C4-2B (cell line): ENCODE data around the gene CD28.

Source experiments
- ZFX ChIP-seq: fragments of 450-650 bp; IDR thresholded peaks from 2 replicates; pipeline ENCODE4 v1.6.1; 2017
- TF ChIP-seq, protein P1 (sequence below): fragments of 450-650 bp; conservative IDR thresholded peaks from 2 replicates; pipeline ENCODE4 v1.5.1; 2017; ENCODE audit warnings: mild to moderate bottlenecking

DNA sequence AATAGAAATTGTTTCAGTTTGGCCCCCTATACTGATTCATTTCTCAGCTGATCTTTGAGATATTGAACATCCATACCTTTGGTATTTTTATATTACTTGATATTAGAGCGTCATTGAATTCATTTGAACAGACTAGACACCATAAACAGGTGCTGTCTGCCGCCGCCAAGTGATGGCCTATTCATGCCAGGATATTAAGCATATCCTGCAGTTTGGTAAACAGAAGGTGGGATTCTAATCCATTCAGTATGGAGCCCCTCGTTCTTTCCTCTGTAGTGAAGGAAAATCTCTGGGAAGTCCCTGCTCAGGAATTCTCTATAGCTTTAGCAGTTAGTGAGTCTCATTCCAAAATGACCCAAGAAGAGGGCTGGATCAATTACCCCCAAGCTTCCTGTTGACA lies 23.0 kb upstream of the CD28 start:
- TF ChIP-seq, protein P1, sequence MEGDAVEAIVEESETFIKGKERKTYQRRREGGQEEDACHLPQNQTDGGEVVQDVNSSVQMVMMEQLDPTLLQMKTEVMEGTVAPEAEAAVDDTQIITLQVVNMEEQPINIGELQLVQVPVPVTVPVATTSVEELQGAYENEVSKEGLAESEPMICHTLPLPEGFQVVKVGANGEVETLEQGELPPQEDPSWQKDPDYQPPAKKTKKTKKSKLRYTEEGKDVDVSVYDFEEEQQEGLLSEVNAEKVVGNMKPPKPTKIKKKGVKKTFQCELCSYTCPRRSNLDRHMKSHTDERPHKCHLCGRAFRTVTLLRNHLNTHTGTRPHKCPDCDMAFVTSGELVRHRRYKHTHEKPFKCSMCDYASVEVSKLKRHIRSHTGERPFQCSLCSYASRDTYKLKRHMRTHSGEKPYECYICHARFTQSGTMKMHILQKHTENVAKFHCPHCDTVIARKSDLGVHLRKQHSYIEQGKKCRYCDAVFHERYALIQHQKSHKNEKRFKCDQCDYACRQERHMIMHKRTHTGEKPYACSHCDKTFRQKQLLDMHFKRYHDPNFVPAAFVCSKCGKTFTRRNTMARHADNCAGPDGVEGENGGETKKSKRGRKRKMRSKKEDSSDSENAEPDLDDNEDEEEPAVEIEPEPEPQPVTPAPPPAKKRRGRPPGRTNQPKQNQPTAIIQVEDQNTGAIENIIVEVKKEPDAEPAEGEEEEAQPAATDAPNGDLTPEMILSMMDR: no peak
- no peak for TF ChIP-seq ZFX
